Stimulated activated naive CD8-positive, alpha-beta T cell treated with anti-CD3 and anti-CD28 coated beads, Interleukin-15, Interleukin-2, amounts not matched to agents 100 ng/mL and 50 ng/mL, for 24 hours (primary cell): ENCODE results near the gene TRERF1.
A peak's percentile ranks its signal among the peaks of the same experiment; 100 is the strongest.
"Not testable (repeated sequence)": the region's sequence is repeated elsewhere in the genome, so short reads cannot be mapped to it uniquely, and the experiment has no call there.

Source experiments
- H3K27ac Mint-ChIP-seq: one replicate; pipeline ENCODE4 v1.8.0; 2021; ENCODE audit warnings: mild to moderate bottlenecking, mixed read lengths
- H3K27me3 Mint-ChIP-seq: one replicate; pipeline ENCODE4 v1.8.0; 2021; ENCODE audit warnings: mixed read lengths
- H3K36me3 Mint-ChIP-seq: one replicate; pipeline ENCODE4 v1.8.0; 2021; ENCODE audit warnings: low read depth, mixed read lengths
- H3K4me1 Mint-ChIP-seq: one replicate; pipeline ENCODE4 v1.8.0; 2021; ENCODE audit warnings: low read depth, mixed read lengths
- H3K4me3 Mint-ChIP-seq: one replicate; pipeline ENCODE4 v1.8.0; 2021; ENCODE audit warnings: mild to moderate bottlenecking, mixed read lengths
- H3K9me3 Mint-ChIP-seq: one replicate; pipeline ENCODE4 v1.8.0; 2021; ENCODE audit warnings: mixed read lengths

Gene TRERF1

GRCh38 chr6:42220807-42221206, 230.9 kb downstream of the TRERF1 start:
- no peaks in the 10 kb centered on the region for H3K27me3 Mint-ChIP-seq
- no peak overlapping the region for H3K27ac Mint-ChIP-seq

DNA sequence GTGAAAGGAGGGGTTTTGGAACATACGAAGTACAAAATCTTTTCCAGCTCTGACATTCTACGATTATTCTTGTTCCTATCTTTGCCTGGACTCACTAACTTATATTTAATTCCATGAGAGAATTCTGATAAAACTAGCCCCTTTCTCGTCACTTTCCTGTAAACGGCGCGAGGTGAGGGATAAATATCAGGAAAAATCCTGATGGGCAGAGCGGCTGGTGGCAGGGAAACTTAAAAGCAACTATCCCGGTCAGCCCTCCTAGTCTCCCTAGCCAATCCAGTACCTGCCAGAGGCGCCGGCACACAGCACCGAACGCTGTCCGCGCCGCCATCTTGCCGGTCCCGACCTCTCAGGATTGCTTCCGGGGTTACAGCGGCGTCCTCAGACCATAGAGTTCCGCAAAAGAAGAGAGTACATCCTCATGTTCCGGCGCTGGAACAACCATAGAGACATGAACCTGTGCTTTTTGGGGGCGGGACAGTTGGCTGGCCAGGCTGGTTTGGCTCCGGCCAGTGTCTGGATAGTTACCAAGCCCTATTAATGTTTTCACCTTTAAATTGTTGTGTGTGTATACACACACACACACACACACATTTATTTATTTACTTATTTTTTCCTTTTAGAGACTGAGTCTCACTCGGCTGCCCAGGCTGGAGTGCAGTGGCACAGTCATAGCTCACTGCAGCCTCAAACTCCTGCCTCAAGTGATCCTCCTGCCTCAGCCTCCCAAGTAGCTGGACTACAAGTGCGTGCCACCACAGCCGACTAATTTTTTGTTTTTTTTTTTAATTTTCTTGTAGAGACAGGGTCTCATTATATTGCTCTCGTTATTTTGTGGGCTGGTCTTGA, 234.0 kb downstream of the TRERF1 start, which contains the start of gene MRPS10:
TSS of gene MRPS10 (minus strand) at position 343 of the 849 bp plus-strand sequence. CDS start at position 331, 12 bp downstream.
- Mint-ChIP-seq H3K27me3 (no peaks in the 10 kb centered on the region), H3K9me3 (no peaks in the 10 kb centered on the region), H3K27ac (peak within 1 kb of the TSS; percentile 98), H3K4me1 (peaks cover 45% of the 10 kb centered on the region), H3K36me3 (peaks cover 23% of the 10 kb centered on the region), H3K4me3 (peak within 1 kb of the TSS; percentile 97)

More at GRCh38 chr6:42220807-42221206, 230.9 kb downstream of the TRERF1 start:
- Mint-ChIP-seq H3K4me1 (peaks cover 41% of the 10 kb centered on the region), H3K9me3 (no peaks in the 10 kb centered on the region), H3K36me3 (peaks cover 3% of the 10 kb centered on the region), H3K4me3 (no peak overlapping the region)

GRCh38 chr6:42217157-42217518, 234.6 kb downstream of the TRERF1 start:
- peak overlapping the region; percentile 98 for H3K27ac Mint-ChIP-seq
- H3K9me3 Mint-ChIP-seq: no peaks in the 10 kb centered on the region
- H3K4me1 Mint-ChIP-seq: peaks cover 45% of the 10 kb centered on the region
- peak overlapping the region; percentile 97 for H3K4me3 Mint-ChIP-seq
- no peaks in the 10 kb centered on the region for H3K27me3 Mint-ChIP-seq
- peaks cover 28% of the 10 kb centered on the region for H3K36me3 Mint-ChIP-seq

GRCh38 chr6:42216495-42216894, 235.2 kb downstream of the TRERF1 start:
- H3K4me1 Mint-ChIP-seq: peaks cover 43% of the 10 kb centered on the region
- peak overlapping the region; percentile 97 for H3K4me3 Mint-ChIP-seq
- H3K27me3 Mint-ChIP-seq, H3K9me3 Mint-ChIP-seq: not testable (repeated sequence)
- H3K36me3 Mint-ChIP-seq: peaks cover 33% of the 10 kb centered on the region
- H3K27ac Mint-ChIP-seq: peak overlapping the region; percentile 70

- peaks cover 39% of the 10 kb centered on the region for H3K4me1 Mint-ChIP-seq
- no peaks in the 10 kb centered on the region for H3K9me3 Mint-ChIP-seq
- H3K36me3 Mint-ChIP-seq: peaks cover 66% of the 10 kb centered on the region
- no peak overlapping the region for H3K27ac Mint-ChIP-seq
- no peak overlapping the region for H3K4me3 Mint-ChIP-seq
- H3K27me3 Mint-ChIP-seq: no peaks in the 10 kb centered on the region
These were observed 239.3 kb downstream of the TRERF1 start for GRCh38 chr6:42212442-42212841.

DNA sequence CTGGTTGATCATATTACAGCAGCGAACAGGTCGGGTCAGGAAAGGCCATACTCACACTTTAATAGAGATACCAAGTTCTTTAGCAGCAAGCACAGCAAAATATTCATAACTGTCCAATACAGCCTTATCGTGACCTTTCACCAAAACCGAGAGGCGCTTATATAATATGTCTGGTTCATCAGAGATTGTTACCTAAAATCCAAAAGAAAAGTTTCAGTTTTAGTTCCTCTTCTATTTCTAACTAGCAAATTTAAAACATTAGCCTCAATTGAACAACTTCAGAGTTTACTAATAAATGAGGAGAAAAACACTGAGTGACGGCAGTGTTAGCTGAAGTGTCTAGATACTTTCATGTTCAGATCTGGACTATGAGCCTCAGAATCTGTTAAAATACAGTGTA, 240.0 kb downstream of the TRERF1 start:
- H3K36me3 Mint-ChIP-seq: peaks cover 69% of the 10 kb centered on the region
- no peak overlapping the region for H3K4me3 Mint-ChIP-seq

DNA sequence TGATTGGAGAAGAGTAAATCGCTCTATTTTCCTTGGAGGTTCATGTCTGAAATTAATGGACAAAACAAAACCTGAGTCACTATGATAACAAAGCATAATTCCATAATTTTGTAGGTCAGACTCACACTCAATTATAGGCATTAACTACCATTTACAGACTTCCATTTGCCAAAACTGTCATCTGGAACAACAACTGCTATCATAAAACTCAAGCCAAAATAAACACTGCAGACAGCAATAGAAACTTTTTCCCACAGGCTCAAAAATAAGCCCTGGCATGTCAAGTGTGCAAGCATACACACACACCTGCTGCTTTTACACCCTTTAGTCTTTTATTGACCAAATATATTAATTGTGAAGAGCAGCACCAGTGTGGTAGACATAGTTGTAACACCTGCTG, 241.2 kb downstream of the TRERF1 start:
- no peaks in the 10 kb centered on the region for H3K9me3 Mint-ChIP-seq
- no peak overlapping the region for H3K4me3 Mint-ChIP-seq
- H3K27ac Mint-ChIP-seq: peak overlapping the region; percentile 26
- peaks cover 25% of the 10 kb centered on the region for H3K4me1 Mint-ChIP-seq
- no peaks in the 10 kb centered on the region for H3K27me3 Mint-ChIP-seq
- H3K36me3 Mint-ChIP-seq: peaks cover 73% of the 10 kb centered on the region

More for the DNA sequence above, 240.0 kb downstream of the TRERF1 start:
- H3K27me3 Mint-ChIP-seq: no peaks in the 10 kb centered on the region
- H3K4me1 Mint-ChIP-seq: peaks cover 37% of the 10 kb centered on the region
- H3K27ac Mint-ChIP-seq: no peak overlapping the region
- no peaks in the 10 kb centered on the region for H3K9me3 Mint-ChIP-seq

GRCh38 chr6:42207559-42207958, 244.2 kb downstream of the TRERF1 start:
- not testable (repeated sequence) for H3K27me3 Mint-ChIP-seq, H3K9me3 Mint-ChIP-seq, H3K27ac Mint-ChIP-seq, H3K4me1 Mint-ChIP-seq, H3K4me3 Mint-ChIP-seq
- H3K36me3 Mint-ChIP-seq: peaks cover 71% of the 10 kb centered on the region

DNA sequence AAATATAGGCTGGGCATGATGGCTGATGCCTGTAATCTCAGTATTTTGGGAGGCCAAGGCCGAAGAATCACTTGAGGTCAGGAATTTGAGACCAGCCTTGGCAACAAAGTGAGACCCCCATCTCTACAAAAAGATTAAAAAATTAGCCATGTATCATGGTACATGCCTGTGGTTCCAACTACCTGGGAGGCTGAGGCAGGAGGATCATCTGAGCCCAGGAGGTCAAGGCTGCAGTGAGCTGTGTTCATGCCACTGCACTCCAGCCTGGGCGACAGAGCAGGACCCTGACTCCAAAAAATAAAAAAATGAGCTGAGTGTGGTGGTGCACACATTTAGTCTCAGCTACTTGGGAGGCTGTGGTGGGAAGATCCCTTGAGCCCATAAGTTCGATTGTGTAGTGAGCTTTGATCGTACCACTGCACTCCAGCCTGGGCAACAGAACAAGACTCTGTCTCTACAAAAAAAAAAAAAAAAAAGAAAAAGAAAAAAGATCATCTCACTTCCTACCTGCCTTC, 246.9 kb downstream of the TRERF1 start:
- Mint-ChIP-seq H3K27me3 (no peaks in the 10 kb centered on the region), H3K36me3 (peaks cover 70% of the 10 kb centered on the region), H3K4me3 (no peak overlapping the region), H3K27ac (no peak overlapping the region), H3K9me3 (peaks cover 5% of the 10 kb centered on the region), H3K4me1 (peaks cover 8% of the 10 kb centered on the region)

- H3K36me3 Mint-ChIP-seq: peaks cover 58% of the 10 kb centered on the region
- no peak overlapping the region for H3K27ac Mint-ChIP-seq
- no peak overlapping the region for H3K4me3 Mint-ChIP-seq
- peaks cover 5% of the 10 kb centered on the region for H3K9me3 Mint-ChIP-seq
- H3K27me3 Mint-ChIP-seq: no peaks in the 10 kb centered on the region
- peaks cover 4% of the 10 kb centered on the region for H3K4me1 Mint-ChIP-seq
These were observed 248.5 kb downstream of the TRERF1 start for GRCh38 chr6:42203183-42203582.

DNA sequence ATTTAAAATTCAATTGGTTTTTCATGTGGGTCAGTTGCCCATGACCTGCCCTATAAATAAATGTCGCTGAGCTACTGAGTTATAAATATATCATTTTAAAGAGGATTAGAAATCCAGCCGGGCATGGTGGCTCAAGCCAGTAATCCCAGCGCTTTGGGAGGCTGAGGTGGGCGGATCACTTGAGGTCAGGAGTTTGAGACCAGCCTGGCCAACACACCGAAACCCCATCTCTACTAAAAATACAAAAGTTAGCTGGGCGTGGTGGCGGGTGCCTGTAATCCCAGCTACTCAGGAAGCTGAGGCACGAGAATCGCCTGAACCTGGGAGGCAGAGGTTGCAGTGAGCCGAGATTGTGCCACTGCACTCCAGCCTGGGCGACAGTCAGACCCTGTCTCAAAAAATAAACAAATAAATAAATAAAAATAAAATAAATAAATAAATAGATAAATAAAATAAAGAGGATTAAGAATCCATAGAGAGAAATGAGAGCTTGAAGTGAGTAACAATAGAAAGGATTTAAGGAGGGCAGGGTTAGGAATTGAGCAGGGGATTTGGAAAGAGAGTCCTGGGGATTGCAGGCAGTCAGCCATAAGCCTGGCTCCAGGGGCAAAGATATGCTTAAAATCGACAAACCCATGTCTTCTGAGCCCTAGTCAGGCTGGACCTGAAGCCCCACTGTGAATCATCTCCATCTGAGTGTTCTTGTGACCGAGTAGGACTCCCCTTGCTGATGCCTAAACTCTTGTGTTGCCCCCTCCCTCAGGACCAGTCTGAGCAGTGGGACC, 249.4 kb downstream of the TRERF1 start:
- H3K4me3 Mint-ChIP-seq, H3K27ac Mint-ChIP-seq, H3K27me3 Mint-ChIP-seq, H3K9me3 Mint-ChIP-seq, H3K4me1 Mint-ChIP-seq: not testable (repeated sequence)
- peaks cover 49% of the 10 kb centered on the region for H3K36me3 Mint-ChIP-seq

DNA sequence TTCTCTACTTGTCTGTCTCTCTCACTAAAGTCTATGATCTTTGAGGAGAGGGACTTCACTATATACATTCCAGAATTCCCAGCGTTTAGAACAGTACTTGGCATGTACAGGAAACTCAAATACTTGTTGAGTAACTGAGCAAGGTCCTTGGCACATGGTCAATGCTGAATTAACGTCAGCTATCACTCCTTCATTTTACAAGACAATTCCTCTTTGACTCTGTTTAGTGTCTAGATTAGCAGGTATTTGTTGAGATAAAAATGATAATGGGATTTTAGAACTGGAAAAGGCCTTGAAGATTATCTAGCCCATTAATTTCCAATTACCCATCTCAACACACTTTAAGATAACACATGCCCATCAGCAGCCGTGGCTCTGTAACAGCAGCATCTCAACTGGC, 250.3 kb downstream of the TRERF1 start:
- Mint-ChIP-seq H3K4me3 (no peak overlapping the region), H3K36me3 (peaks cover 44% of the 10 kb centered on the region), H3K27me3 (no peaks in the 10 kb centered on the region), H3K9me3 (peaks cover 5% of the 10 kb centered on the region), H3K4me1 (no peaks in the 10 kb centered on the region), H3K27ac (no peak overlapping the region)

GRCh38 chr6:42200035-42200434, 251.7 kb downstream of the TRERF1 start:
- peaks cover 5% of the 10 kb centered on the region for H3K9me3 Mint-ChIP-seq
- H3K27me3 Mint-ChIP-seq: no peaks in the 10 kb centered on the region
- no peak overlapping the region for H3K27ac Mint-ChIP-seq

GRCh38 chr6:42199106-42199981, 252.4 kb downstream of the TRERF1 start:
- peaks cover 5% of the 10 kb centered on the region for H3K9me3 Mint-ChIP-seq
- H3K27ac Mint-ChIP-seq: no peak overlapping the region
- no peak overlapping the region for H3K4me3 Mint-ChIP-seq
- H3K36me3 Mint-ChIP-seq: peaks cover 30% of the 10 kb centered on the region
- no peaks in the 10 kb centered on the region for H3K27me3 Mint-ChIP-seq
- no peaks in the 10 kb centered on the region for H3K4me1 Mint-ChIP-seq

More at GRCh38 chr6:42200035-42200434, 251.7 kb downstream of the TRERF1 start:
- Mint-ChIP-seq H3K36me3 (peaks cover 37% of the 10 kb centered on the region), H3K4me3 (no peak overlapping the region), H3K4me1 (no peaks in the 10 kb centered on the region)
